Stomach (tissue), 4 donors: ENCODE data around the gene CELF4.

Experiments
- POLR2A ChIP-seq, 4 donors: fragments of 450-650 bp; IDR thresholded peaks; one replicate each; pipeline ENCODE4 v1.6.1; 2016; ENCODE audit warnings: antibody characterized with exemption in 4 of 4, control low read depth in 2 of 4, mild to moderate bottlenecking in 1 of 4, moderate library complexity in 1 of 4
- TF ChIP-seq, protein P1 (sequence below), 7 experiments: fragments of 450-650 bp in 4 of 7; fragments of 200-600 bp in 3 of 7; sonication (generic) in 3 of 7; IDR thresholded peaks; one replicate each; pipeline ENCODE4 v1.5.1; 2016 to 2019; ENCODE audit warnings: antibody characterized with exemption in 7 of 7, control low read depth in 2 of 7, mild to moderate bottlenecking in 1 of 7

DNA sequence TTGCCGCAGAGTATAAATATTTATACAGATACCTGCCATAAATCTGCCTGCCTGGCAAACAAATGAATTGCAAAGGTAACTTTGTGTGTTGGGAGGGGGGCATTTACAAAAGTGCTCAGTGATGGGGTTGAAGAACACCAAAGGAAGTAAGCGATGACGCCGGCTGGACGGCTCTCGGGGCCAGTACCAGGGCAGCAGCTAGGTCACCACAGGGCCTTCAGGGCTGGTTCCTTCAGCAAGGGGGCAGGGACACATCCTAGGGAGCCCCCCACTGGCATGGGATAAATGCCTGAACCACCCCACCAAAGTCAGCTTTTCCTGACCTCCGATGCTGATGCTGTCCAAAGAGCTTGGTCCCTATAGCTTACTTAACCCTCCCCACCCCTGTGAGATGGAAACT, 190.4 kb downstream of the CELF4 start:
- TF ChIP-seq, protein P1, sequence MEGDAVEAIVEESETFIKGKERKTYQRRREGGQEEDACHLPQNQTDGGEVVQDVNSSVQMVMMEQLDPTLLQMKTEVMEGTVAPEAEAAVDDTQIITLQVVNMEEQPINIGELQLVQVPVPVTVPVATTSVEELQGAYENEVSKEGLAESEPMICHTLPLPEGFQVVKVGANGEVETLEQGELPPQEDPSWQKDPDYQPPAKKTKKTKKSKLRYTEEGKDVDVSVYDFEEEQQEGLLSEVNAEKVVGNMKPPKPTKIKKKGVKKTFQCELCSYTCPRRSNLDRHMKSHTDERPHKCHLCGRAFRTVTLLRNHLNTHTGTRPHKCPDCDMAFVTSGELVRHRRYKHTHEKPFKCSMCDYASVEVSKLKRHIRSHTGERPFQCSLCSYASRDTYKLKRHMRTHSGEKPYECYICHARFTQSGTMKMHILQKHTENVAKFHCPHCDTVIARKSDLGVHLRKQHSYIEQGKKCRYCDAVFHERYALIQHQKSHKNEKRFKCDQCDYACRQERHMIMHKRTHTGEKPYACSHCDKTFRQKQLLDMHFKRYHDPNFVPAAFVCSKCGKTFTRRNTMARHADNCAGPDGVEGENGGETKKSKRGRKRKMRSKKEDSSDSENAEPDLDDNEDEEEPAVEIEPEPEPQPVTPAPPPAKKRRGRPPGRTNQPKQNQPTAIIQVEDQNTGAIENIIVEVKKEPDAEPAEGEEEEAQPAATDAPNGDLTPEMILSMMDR (IDR thresholded peaks at IDR 0.05): no peak
- TF ChIP-seq POLR2A (IDR thresholded peaks at IDR 0.05): no peak
